ENCODE data around the gene PCDHGA1.
A peak's percentile ranks its signal among the peaks of the same experiment; 100 is the strongest.

The PCDHGA1 gene

GRCh38 chr5:141493500-141494422 is 163.4 kb downstream of the PCDHGA1 start:
- DNase-seq, result no peak

GRCh38 chr5:141494761-141495452 is 164.6 kb downstream of the PCDHGA1 start:
- no peak for DNase-seq

- DNase-seq, result no peak
Observed at GRCh38 chr5:141495453-141495811, 165.1 kb downstream of the PCDHGA1 start.

- DNase-seq, result no peak
Observed at GRCh38 chr5:141496038-141496437, 165.7 kb downstream of the PCDHGA1 start.

- DNase-seq, result no peak
Observed at GRCh38 chr5:141501761-141502160, 171.4 kb downstream of the PCDHGA1 start.

- no peak for DNase-seq
Observed at GRCh38 chr5:141503681-141504080, 173.4 kb downstream of the PCDHGA1 start.

- no peak for DNase-seq
Observed at GRCh38 chr5:141504216-141504615, 173.9 kb downstream of the PCDHGA1 start.

- DNase-seq, result no peak
Observed at GRCh38 chr5:141506381-141507155, 176.3 kb downstream of the PCDHGA1 start.

GRCh38 chr5:141507387-141508091 is 177.2 kb downstream of the PCDHGA1 start:
- DNase-seq, result no peak

GRCh38 chr5:141508440-141508797 is 178.1 kb downstream of the PCDHGA1 start:
- no peak for DNase-seq

- DNase-seq, result no peak
Observed at GRCh38 chr5:141508798-141509611, 178.7 kb downstream of the PCDHGA1 start.

- DNase-seq, result no peak
Observed at GRCh38 chr5:141510160-141510559, 179.8 kb downstream of the PCDHGA1 start.

- no peak for DNase-seq
Observed at GRCh38 chr5:141510850-141511601, 180.7 kb downstream of the PCDHGA1 start.

- no peak for DNase-seq
Observed at GRCh38 chr5:141511771-141512325, 181.5 kb downstream of the PCDHGA1 start.

GRCh38 chr5:141512390-141512910 is 182.1 kb downstream of the PCDHGA1 start:
- DNase-seq, result peak; percentile 84

- DNase-seq, result peak; percentile 25
Observed at GRCh38 chr5:141512911-141513626, 182.8 kb downstream of the PCDHGA1 start.

- DNase-seq, result peak; percentile 37
Observed at GRCh38 chr5:141513627-141514329, 183.5 kb downstream of the PCDHGA1 start.

GRCh38 chr5:141514330-141515133 is 184.2 kb downstream of the PCDHGA1 start:
- no peak for DNase-seq
